Gastrocnemius medialis (tissue), 4 donors: ENCODE data around the gene XCL1. TPM values are rescaled to one million over a fixed set of nuclear protein-coding genes. Genes with fewer than 3 reads are reported as not detected.

Experiments
- ATAC-seq, 2 donors: fragments of 150-250 bp; one replicate each; pipeline ENCODE4 v1.9.1; 2016
- DNase-seq, 2 donors: peaks; one replicate each; pipeline ENCODE4 v3.0.0-alpha.2; 2019
- H3K27ac ChIP-seq, 4 donors: fragments of 200-600 bp; sonication (generic); 1 replicate in 1 of 4; 2 replicates in 3 of 4; pipeline ENCODE4 v1.5.1; 2016 to 2018; ENCODE audit warnings: mild to moderate bottlenecking in 2 of 4, moderate library complexity in 1 of 4
- H3K27me3 ChIP-seq, 3 donors: fragments of 200-600 bp; sonication (generic) in 2 of 3; 1 replicate in 1 of 3; 2 replicates in 2 of 3; pipeline versions ENCODE4 v1.5.1 to v1.6.0; 2016 to 2019; ENCODE audit warnings: mild to moderate bottlenecking in 1 of 3, moderate library complexity in 1 of 3
- H3K36me3 ChIP-seq, 2 donors: fragments of 200-600 bp; sonication (generic) in 1 of 2; one replicate each; pipeline ENCODE4 v1.5.1; 2017 to 2018
- H3K4me1 ChIP-seq, 2 donors: fragments of 200-600 bp; sonication (generic) in 1 of 2; one replicate each; pipeline ENCODE4 v1.5.1; 2016 to 2017; ENCODE audit warnings: mild to moderate bottlenecking in 2 of 2
- H3K4me3 ChIP-seq, 4 donors: fragments of 200-600 bp; sonication (generic) in 3 of 4; 1 replicate in 1 of 4; 2 replicates in 3 of 4; pipeline ENCODE4 v1.5.1; 2016 to 2019; ENCODE audit warnings: mild to moderate bottlenecking in 2 of 4
- H3K9me3 ChIP-seq, 3 donors: fragments of 200-600 bp; sonication (generic) in 2 of 3; 1 replicate in 1 of 3; 2 replicates in 2 of 3; pipeline ENCODE4 v1.5.1; 2016 to 2019
- POLR2A ChIP-seq, 2 donors: fragments of 450-650 bp; IDR thresholded peaks; one replicate each; pipeline ENCODE4 v1.6.1; 2017; ENCODE audit warnings: antibody characterized with exemption in 2 of 2, mild to moderate bottlenecking in 2 of 2, moderate library complexity in 2 of 2
- in situ Hi-C, 4 donors: fragments of 200-750 bp; cut with MboI; loops; one replicate each; pipeline versions ENCODE4 v1.15.0 to v1.8.0; 2017; ENCODE audit warnings: low sequenced_read_pairs in 4 of 4
- intact Hi-C: fragments of 100-400 bp; cut with DNase I; formaldehyde crosslinking; loops from one replicate; pipeline ENCODE4 v1.15.1; 2023; ENCODE audit warnings: low total_unique reads
- total RNA-seq, 4 donors: library from RNA; depleted of rRNA; stranded (reverse); fragments of >200 nt; gene quantifications; one replicate each; pipeline versions ENCODE4 v1.1.0 to v1.2.3, GENCODE V29; 2016
- TF ChIP-seq, protein P1 (sequence below), 5 experiments: fragments of 450-650 bp in 3 of 5; fragments of 200-600 bp in 2 of 5; sonication (generic) in 2 of 5; IDR thresholded peaks in 4 of 5; conservative IDR thresholded peaks in 1 of 5; 1 replicate in 4 of 5; 2 replicates in 1 of 5; pipeline ENCODE4 v1.5.1; 2016 to 2019; ENCODE audit warnings: antibody characterized with exemption in 5 of 5, mild to moderate bottlenecking in 3 of 5, moderate library complexity in 3 of 5

The XCL1 gene
- total RNA-seq, 4 donors from 2014 or later = not detected

DNA sequence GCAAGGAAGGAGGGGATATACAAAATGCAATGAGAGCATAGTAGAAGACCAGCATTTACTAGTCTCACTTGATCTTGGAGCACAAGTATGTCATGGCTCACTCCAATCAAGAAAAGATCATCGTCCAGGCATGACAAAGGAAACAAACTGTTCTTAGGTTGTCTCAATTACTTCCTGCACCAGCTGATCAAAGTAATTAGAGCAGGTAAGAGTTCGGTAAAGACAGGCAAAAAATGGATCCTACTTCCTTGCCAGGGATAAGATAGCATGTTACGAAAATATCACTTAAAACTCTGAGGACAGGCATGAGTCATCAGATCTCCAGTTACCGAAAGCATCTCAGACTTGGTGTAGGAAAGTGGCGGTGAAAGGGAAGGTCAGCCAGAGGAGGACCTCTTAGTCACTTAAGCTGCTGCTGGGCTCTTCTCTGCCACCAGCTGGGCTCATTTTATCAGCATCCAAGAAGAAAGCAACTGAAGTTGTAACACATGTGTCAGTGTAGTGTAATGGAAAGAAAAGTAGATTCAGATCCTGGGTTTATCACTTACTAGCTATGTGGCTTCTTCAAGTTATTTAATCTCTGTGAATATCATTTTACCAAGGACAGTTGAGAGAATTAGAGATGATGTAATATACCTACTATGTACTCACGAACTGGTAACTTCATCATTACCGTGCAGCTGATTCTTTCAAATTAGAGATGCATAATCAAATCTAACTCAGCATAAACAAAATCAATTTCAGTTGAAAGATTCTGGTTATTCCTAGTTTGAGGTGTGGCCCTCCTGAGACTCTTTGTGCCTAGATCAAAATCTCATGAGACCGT, 46.8 kb downstream of the XCL1 start:
- Histone ChIP-seq H3K27ac (peak overlapping the region; percentile 85 to 100 (median 90)), H3K4me1 (peaks cover 29 to 37% of the 10 kb centered on the region in 2 donors), H3K4me3 (peak overlapping the region in 3 of 4 donors; percentile 15 to 31 (median 24)), H3K9me3 (no peaks in the 10 kb centered on the region), H3K36me3 (no peaks in the 10 kb centered on the region), H3K27me3 (no peaks in the 10 kb centered on the region)
- DNase-seq = peak; percentile 88 to 92
- intact Hi-C loops = loop anchor here (1.0 kb wide), 3 partner anchors 13 to 860 kb away; no protein-coding TSS in a partner anchor
- ATAC-seq = peak; percentile 88 to 93
- in situ Hi-C loops = loop anchor here in 2 of 4 donors (10.0 to 25.0 kb wide), 2 partner anchors 492 to 864 kb away; partner anchors contain the start of gene SLC19A2 (in 1 of the 2)
- peak in 1 of 2 donors; percentile 81 for TF ChIP-seq POLR2A (IDR thresholded peaks at IDR 0.05)
- TF ChIP-seq, protein P1, sequence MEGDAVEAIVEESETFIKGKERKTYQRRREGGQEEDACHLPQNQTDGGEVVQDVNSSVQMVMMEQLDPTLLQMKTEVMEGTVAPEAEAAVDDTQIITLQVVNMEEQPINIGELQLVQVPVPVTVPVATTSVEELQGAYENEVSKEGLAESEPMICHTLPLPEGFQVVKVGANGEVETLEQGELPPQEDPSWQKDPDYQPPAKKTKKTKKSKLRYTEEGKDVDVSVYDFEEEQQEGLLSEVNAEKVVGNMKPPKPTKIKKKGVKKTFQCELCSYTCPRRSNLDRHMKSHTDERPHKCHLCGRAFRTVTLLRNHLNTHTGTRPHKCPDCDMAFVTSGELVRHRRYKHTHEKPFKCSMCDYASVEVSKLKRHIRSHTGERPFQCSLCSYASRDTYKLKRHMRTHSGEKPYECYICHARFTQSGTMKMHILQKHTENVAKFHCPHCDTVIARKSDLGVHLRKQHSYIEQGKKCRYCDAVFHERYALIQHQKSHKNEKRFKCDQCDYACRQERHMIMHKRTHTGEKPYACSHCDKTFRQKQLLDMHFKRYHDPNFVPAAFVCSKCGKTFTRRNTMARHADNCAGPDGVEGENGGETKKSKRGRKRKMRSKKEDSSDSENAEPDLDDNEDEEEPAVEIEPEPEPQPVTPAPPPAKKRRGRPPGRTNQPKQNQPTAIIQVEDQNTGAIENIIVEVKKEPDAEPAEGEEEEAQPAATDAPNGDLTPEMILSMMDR (IDR thresholded peaks at IDR 0.05 in 4 of 5, conservative IDR thresholded peaks at IDR 0.05 in 1 of 5) = peak in 2 of 5 experiments; percentile 22 to 25

DNA sequence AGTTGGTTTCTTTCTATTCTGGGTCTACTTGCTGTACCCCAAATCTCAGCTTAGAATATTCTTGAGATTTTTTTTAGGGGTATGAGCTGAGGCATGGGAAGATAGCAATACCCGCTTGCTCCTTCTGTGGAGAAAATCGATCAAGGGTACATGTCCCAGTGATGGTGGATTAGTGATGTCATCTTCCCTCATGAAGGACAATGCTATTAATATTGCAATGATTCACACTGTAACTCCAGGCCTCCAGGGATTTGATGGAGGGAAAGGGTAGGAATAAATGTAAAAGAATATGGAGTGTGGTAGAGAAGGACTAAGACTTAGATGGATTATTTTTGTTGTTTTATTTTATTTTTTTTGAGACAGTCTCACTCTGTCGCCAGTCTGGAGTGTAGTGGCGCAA, 47.4 kb downstream of the XCL1 start:
- Histone ChIP-seq H3K4me1 (peaks cover 29 to 43% of the 10 kb centered on the region in 2 donors), H3K4me3 (peak overlapping the region in 3 of 4 donors; percentile 12 to 31 (median 15)), H3K27me3 (no peaks in the 10 kb centered on the region), H3K9me3 (no peaks in the 10 kb centered on the region), H3K27ac (peak overlapping the region; percentile 85 to 100 (median 90)), H3K36me3 (no peaks in the 10 kb centered on the region)
- in situ Hi-C loops = loop anchor here in 2 of 4 donors (10.0 to 25.0 kb wide), 2 partner anchors 491 to 863 kb away; partner anchors contain the start of gene SLC19A2 (in 1 of the 2)
- intact Hi-C loops = loop anchor here (1.0 kb wide), 3 partner anchors 12 to 859 kb away; no protein-coding TSS in a partner anchor
- no peak for DNase-seq
- no peak for TF ChIP-seq POLR2A (IDR thresholded peaks at IDR 0.05)
- TF ChIP-seq, protein P1 (IDR thresholded peaks at IDR 0.05 in 4 of 5, conservative IDR thresholded peaks at IDR 0.05 in 1 of 5) = no peak
- peak; percentile 63 to 64 for ATAC-seq

DNA sequence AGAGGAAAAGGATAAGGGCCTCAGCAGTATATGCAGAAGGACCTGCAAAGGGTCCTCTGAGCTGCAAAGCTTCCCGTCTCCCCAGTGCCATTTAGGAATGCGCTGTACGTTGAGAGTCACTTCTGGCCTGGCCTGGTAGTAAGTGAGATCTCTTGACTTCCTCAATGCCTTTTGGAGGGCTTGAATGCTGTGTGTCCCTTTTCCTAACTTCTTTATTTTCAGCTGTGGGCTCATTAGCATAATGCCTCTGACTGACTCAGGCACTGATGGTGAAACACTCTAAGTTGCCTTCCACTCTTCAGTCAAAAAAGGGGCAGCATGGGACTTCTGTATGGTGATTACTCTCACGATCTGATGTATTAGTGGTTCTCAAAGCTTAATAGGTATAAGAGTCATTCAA, 49.9 kb downstream of the XCL1 start:
- DNase-seq (no peak), ATAC-seq (no peak)
- H3K36me3 ChIP-seq = no peaks in the 10 kb centered on the region
- H3K27ac ChIP-seq = peak overlapping the region in 1 of 4 donors; percentile 100
- H3K4me1 ChIP-seq = peaks cover 34 to 51% of the 10 kb centered on the region in 2 donors
- in situ Hi-C loops = loop anchor here in 2 of 4 donors (10.0 to 25.0 kb wide), 3 partner anchors 486 to 861 kb away; partner anchors contain the start of genes ATP1B1 (in 1 of the 2) and SLC19A2 (in 1 of the 2)
- no peaks in the 10 kb centered on the region for H3K27me3 ChIP-seq
- intact Hi-C loops = no loop called here
- no peak overlapping the region for H3K4me3 ChIP-seq
- no peak for TF ChIP-seq POLR2A (IDR thresholded peaks at IDR 0.05)
- TF ChIP-seq, protein P1 (IDR thresholded peaks at IDR 0.05 in 4 of 5, conservative IDR thresholded peaks at IDR 0.05 in 1 of 5) = no peak
- H3K9me3 ChIP-seq = no peaks in the 10 kb centered on the region

DNA sequence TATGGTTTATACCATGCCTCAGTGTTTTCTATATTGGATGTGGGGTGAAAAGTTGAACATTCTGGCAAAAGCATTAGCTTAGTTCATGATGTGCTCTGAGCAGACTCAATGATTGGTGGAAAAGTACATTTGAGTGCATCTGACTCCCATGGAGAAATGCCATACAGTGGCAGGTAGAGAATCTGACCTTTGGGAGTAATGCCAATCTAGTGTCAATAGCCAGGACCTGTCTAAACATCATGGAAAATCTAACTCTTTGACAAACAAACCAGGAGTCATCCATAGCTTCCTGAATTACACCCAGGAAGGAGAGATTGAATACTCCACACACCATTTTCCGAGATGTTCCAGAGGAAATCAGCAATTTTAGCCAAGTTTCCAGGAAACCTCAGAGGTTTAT, 51.0 kb downstream of the XCL1 start:
- no peaks in the 10 kb centered on the region for H3K36me3 ChIP-seq
- peaks cover 23 to 42% of the 10 kb centered on the region in 2 donors for H3K4me1 ChIP-seq
- DNase-seq (no peak), ATAC-seq (no peak)
- no peak for TF ChIP-seq POLR2A (IDR thresholded peaks at IDR 0.05)
- TF ChIP-seq, protein P1 (IDR thresholded peaks at IDR 0.05 in 4 of 5, conservative IDR thresholded peaks at IDR 0.05 in 1 of 5) = no peak
- no peaks in the 10 kb centered on the region for H3K9me3 ChIP-seq
- H3K4me3 ChIP-seq = no peak overlapping the region
- intact Hi-C loops = no loop called here
- in situ Hi-C loops = loop anchor here in 2 of 4 donors (10.0 to 25.0 kb wide), 3 partner anchors 485 to 860 kb away; partner anchors contain the start of genes ATP1B1 (in 1 of the 2) and SLC19A2 (in 1 of the 2)
- H3K27me3 ChIP-seq = no peaks in the 10 kb centered on the region
- H3K27ac ChIP-seq = peak overlapping the region in 3 of 4 donors; percentile 41 to 100 (median 43)
